B cell (primary cell): ENCODE measurements around the gene PLCG2.

Source experiments
- EZH2 ChIP-seq: IDR thresholded peaks from 2 replicates; pipeline ENCODE4 v1.6.1; 2012; ENCODE audit warnings: borderline replicate concordance, low read depth, mild to moderate bottlenecking, moderate library complexity, low read length; ENCODE audit not compliant: insufficient read depth, poor library complexity, severe bottlenecking
- TF ChIP-seq, protein P1 (sequence below): fragments of 200-600 bp; IDR thresholded peaks from one replicate; pipeline ENCODE4 v1.8.0; 2022; ENCODE audit warnings: antibody characterized with exemption, mild to moderate bottlenecking

DNA sequence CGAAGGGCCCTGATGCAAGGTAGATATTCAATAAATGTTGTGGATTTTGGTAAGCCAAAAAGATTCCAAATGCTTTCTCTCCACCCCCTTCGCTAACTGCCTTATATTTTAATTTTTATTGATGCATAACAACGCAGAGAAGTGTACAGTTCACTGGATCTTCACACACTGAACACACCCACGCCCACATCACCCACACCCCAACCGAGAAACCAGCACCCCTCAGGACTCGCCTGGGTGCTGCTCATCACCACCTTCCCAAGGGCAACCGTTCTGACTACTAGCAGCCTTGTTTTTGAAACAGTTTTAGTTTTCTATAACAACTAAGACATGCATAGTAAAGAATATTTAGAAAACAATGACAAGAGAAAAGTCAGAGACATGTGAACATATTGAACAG is 9.1 kb upstream of the PLCG2 start:
- TF ChIP-seq, protein P1, sequence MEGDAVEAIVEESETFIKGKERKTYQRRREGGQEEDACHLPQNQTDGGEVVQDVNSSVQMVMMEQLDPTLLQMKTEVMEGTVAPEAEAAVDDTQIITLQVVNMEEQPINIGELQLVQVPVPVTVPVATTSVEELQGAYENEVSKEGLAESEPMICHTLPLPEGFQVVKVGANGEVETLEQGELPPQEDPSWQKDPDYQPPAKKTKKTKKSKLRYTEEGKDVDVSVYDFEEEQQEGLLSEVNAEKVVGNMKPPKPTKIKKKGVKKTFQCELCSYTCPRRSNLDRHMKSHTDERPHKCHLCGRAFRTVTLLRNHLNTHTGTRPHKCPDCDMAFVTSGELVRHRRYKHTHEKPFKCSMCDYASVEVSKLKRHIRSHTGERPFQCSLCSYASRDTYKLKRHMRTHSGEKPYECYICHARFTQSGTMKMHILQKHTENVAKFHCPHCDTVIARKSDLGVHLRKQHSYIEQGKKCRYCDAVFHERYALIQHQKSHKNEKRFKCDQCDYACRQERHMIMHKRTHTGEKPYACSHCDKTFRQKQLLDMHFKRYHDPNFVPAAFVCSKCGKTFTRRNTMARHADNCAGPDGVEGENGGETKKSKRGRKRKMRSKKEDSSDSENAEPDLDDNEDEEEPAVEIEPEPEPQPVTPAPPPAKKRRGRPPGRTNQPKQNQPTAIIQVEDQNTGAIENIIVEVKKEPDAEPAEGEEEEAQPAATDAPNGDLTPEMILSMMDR = no peak
- TF ChIP-seq EZH2 = no peak
